Thyroid gland (tissue), 4 donors: ENCODE measurements around the gene KRTAP5-2. TPM values are rescaled to one million over a fixed set of nuclear protein-coding genes. Genes with fewer than 3 reads are reported as not detected.

Source experiments
- DNase-seq, 2 donors: peaks; one replicate each; pipeline ENCODE4 v3.0.0-alpha.2; 2019
- H3K27ac ChIP-seq, 3 donors: fragments of 200-600 bp; sonication (generic); 1 replicate in 2 of 3; 2 replicates in 1 of 3; pipeline ENCODE4 v1.5.1; 2016 to 2019; ENCODE audit warnings: mild to moderate bottlenecking in 1 of 3, moderate library complexity in 1 of 3
- H3K27me3 ChIP-seq: fragments of 200-600 bp; sonication (generic); one replicate; pipeline ENCODE4 v1.5.1; 2019
- H3K36me3 ChIP-seq, 2 donors: fragments of 200-600 bp; sonication (generic); one replicate each; pipeline ENCODE4 v1.5.1; 2016 to 2019
- H3K4me1 ChIP-seq, 2 donors: fragments of 200-600 bp; sonication (generic); one replicate each; pipeline ENCODE4 v1.5.1; 2017 to 2019
- H3K4me3 ChIP-seq, 3 donors: fragments of 200-600 bp; sonication (generic); replicated peaks in 1 of 3; 1 replicate in 2 of 3; 2 replicates in 1 of 3; pipeline ENCODE4 v1.5.1; 2016; ENCODE audit warnings: mild to moderate bottlenecking in 1 of 3
- H3K9me3 ChIP-seq: fragments of 200-600 bp; sonication (generic); one replicate; pipeline ENCODE4 v1.5.1; 2017
- CTCF ChIP-seq, 6 experiments: fragments of 200-600 bp in 3 of 6; fragments of 450-650 bp in 3 of 6; sonication (generic) in 3 of 6; IDR thresholded peaks; one replicate each; pipeline ENCODE4 v1.5.1; 2016 to 2019; ENCODE audit warnings: antibody characterized with exemption in 6 of 6, mild to moderate bottlenecking in 2 of 6, inconsistent platforms in 1 of 6, moderate library complexity in 1 of 6
- POLR2A ChIP-seq, 2 donors: fragments of 450-650 bp; IDR thresholded peaks; one replicate each; pipeline ENCODE4 v1.6.1; 2017; ENCODE audit warnings: antibody characterized with exemption in 2 of 2, mild to moderate bottlenecking in 2 of 2, moderate library complexity in 1 of 2
- WGBS, 2 donors: methylation state at CpG; one replicate each; pipeline ENCODE4 v1.1.5; 2017; 5-methylcytosine and 5-hydroxymethylcytosine counted together
- intact Hi-C: fragments of 100-400 bp; cut with DNase I; formaldehyde crosslinking; loops from one replicate; pipeline ENCODE4 v1.15.1; 2023
- total RNA-seq, 4 donors: library from RNA; depleted of rRNA; stranded (reverse); fragments of >200 nt; gene quantifications; one replicate each; pipeline ENCODE4 v1.2.3, GENCODE V29; 2016

Gene KRTAP5-2
- total RNA-seq, 4 donors from 2014 or later = not detected

- H3K27ac ChIP-seq = no peak overlapping the region
- intact Hi-C loops = no loop called here
- TF ChIP-seq CTCF (IDR thresholded peaks at IDR 0.05) = no peak
- no peak for TF ChIP-seq POLR2A (IDR thresholded peaks at IDR 0.05)
- no peaks in the 10 kb centered on the region for H3K36me3 ChIP-seq
- no peaks in the 10 kb centered on the region for H3K9me3 ChIP-seq
- no peak for DNase-seq
- 81 to 84% methylated on average over 12 to 26 of the region's 29 CpGs for WGBS, 2 donors
- H3K4me3 ChIP-seq = no peak overlapping the region
- no peaks in the 10 kb centered on the region for H3K27me3 ChIP-seq
- peaks cover under 1 to 10% of the 10 kb centered on the region in 2 donors for H3K4me1 ChIP-seq
Measured at GRCh38 chr11:1563697-1564534, 34.2 kb downstream of the KRTAP5-2 start.

GRCh38 chr11:1563149-1563638, 34.9 kb downstream of the KRTAP5-2 start:
- whole genome bisulfite sequencing, 2 donors = 62% methylated on average over 8 of the region's 12 CpGs; no CpG with 5 or more reads in 1 of the 2 donors
- H3K9me3 ChIP-seq = no peaks in the 10 kb centered on the region
- H3K4me3 ChIP-seq = no peak overlapping the region
- DNase-seq = no peak
- H3K4me1 ChIP-seq = peaks cover 7 to 17% of the 10 kb centered on the region in 2 donors
- no peaks in the 10 kb centered on the region for H3K27me3 ChIP-seq
- H3K27ac ChIP-seq = no peak overlapping the region
- intact Hi-C loops = no loop called here
- H3K36me3 ChIP-seq = no peaks in the 10 kb centered on the region
- TF ChIP-seq CTCF (IDR thresholded peaks at IDR 0.05) = no peak
- no peak for TF ChIP-seq POLR2A (IDR thresholded peaks at IDR 0.05)

- Histone ChIP-seq H3K4me1 (peaks cover 7 to 19% of the 10 kb centered on the region in 2 donors), H3K9me3 (no peaks in the 10 kb centered on the region), H3K36me3 (peaks cover under 1 to 3% of the 10 kb centered on the region in 2 donors), H3K4me3 (no peak overlapping the region), H3K27me3 (no peaks in the 10 kb centered on the region), H3K27ac (no peak overlapping the region)
- 95 to 96% methylated on average over 11 to 13 of the region's 14 CpGs for WGBS, 2 donors
- no peak for DNase-seq
- intact Hi-C loops = no loop called here
- no peak for TF ChIP-seq CTCF (IDR thresholded peaks at IDR 0.05)
- TF ChIP-seq POLR2A (IDR thresholded peaks at IDR 0.05) = no peak
Measured at GRCh38 chr11:1562469-1563148, 35.5 kb downstream of the KRTAP5-2 start.

GRCh38 chr11:1561955-1562354, 36.1 kb downstream of the KRTAP5-2 start:
- intact Hi-C loops = no loop called here
- 87 to 100% methylated on average over 3 to 5 of the region's 5 CpGs for WGBS, 2 donors
- peaks cover 7 to 19% of the 10 kb centered on the region in 2 donors for H3K4me1 ChIP-seq
- no peak overlapping the region for H3K4me3 ChIP-seq
- no peak overlapping the region for H3K27ac ChIP-seq
- no peaks in the 10 kb centered on the region for H3K9me3 ChIP-seq
- TF ChIP-seq CTCF (IDR thresholded peaks at IDR 0.05) (no peak), POLR2A (IDR thresholded peaks at IDR 0.05) (no peak)
- no peaks in the 10 kb centered on the region for H3K27me3 ChIP-seq
- peaks cover 5 to 9% of the 10 kb centered on the region in 2 donors for H3K36me3 ChIP-seq
- DNase-seq = no peak
